A549 (cell line): ENCODE results near the gene THSD7A.

ENCODE experiments used
- ATOH8 ChIP-seq: fragments of 250-450 bp; sonication (Bioruptor Pico); IDR thresholded peaks from 2 replicates; pipeline ENCODE4 v1.5.0; 2020; ENCODE audit warnings: low read depth, mild to moderate bottlenecking, moderate library complexity
- CEBPB ChIP-seq, 2 experiments: fragments of >200 bp in 1 of 2; sonication (Bioruptor Twin) in 1 of 2; formaldehyde crosslinking in 1 of 2; IDR thresholded peaks; 2 replicates each; pipeline ENCODE4 v1.6.1; 2012 to 2016
- EP300 ChIP-seq, 2 experiments: fragments of >200 bp; sonication (Bioruptor Twin); formaldehyde crosslinking; IDR thresholded peaks; 2 replicates in 1 of 2; 3 replicates in 1 of 2; pipeline ENCODE4 v1.6.1; 2016 to 2017
- GATA3 ChIP-seq: IDR thresholded peaks from 2 replicates; pipeline ENCODE4 v1.6.1; 2012; ENCODE audit warnings: borderline replicate concordance
- JUN ChIP-seq, 2 experiments: fragments of >200 bp; sonication (Bioruptor Twin); formaldehyde crosslinking; IDR thresholded peaks; 2 replicates in 1 of 2; 3 replicates in 1 of 2; pipeline ENCODE4 v1.6.1; 2016 to 2017
- JUNB ChIP-seq: fragments of >200 bp; sonication (Bioruptor Twin); formaldehyde crosslinking; IDR thresholded peaks from 2 replicates; pipeline ENCODE4 v1.6.1; 2016
- MAFK ChIP-seq: fragments of 450-650 bp; IDR thresholded peaks from 2 replicates; pipeline ENCODE4 v1.6.1; 2014; ENCODE audit not compliant: partially characterized antibody
- NR3C1 ChIP-seq: fragments of >200 bp; sonication (Bioruptor Twin); formaldehyde crosslinking; IDR thresholded peaks from 3 replicates; pipeline ENCODE4 v1.6.1; 2017
- POLR2A ChIP-seq: IDR thresholded peaks from 2 replicates; pipeline ENCODE4 v1.6.1; 2012; ENCODE audit warnings: mild to moderate bottlenecking, low read length
- RCOR1 ChIP-seq: fragments of 150-350 bp; IDR thresholded peaks from 2 replicates; pipeline ENCODE4 v1.6.1; 2014; ENCODE audit warnings: antibody characterized with exemption, low read length, low read depth
- RFX5 ChIP-seq: fragments of 450-650 bp; IDR thresholded peaks from 2 replicates; pipeline ENCODE4 v1.7.1; 2014; ENCODE audit warnings: antibody characterized with exemption, mild to moderate bottlenecking, moderate library complexity
- TF ChIP-seq, protein P1 (sequence below): fragments of 200-600 bp; sonication (generic); IDR thresholded peaks from 2 replicates; pipeline ENCODE4 v1.6.1; 2016; ENCODE audit warnings: antibody characterized with exemption, mild to moderate bottlenecking, moderate library complexity
- TF ChIP-seq, protein P2 (sequence below): fragments of >200 bp; sonication (Bioruptor Twin); formaldehyde crosslinking; IDR thresholded peaks from 3 replicates; pipeline ENCODE4 v1.5.1; 2016
- TF ChIP-seq, protein P3 (sequence below): IDR thresholded peaks from 2 replicates; pipeline ENCODE4 v1.6.1; 2012

DNA sequence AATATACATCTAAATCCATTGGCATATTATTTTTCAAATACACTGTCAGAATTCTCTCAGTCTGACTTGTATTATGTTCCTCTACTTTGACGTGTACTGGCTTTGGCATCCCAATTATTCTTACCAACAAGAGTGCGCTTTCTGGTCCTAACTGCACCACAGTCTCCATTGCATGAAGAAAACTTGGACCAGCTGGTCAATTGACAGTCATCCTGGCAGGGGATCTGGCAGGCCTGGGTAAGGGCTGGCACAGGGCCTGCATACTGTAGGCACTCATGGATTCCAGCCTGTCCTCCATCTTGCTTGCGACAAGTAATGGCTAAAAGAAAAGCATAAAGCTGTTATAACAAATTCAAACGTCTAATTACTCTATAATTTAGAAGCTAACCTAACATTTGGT lies 384.9 kb downstream of the THSD7A start:
- TF ChIP-seq EP300 (IDR thresholded peaks at IDR 0.05) (no peak), CEBPB (IDR thresholded peaks at IDR 0.05) (no peak), MAFK (no peak), JUNB (no peak), RCOR1 (no peak), GATA3 (no peak), POLR2A (no peak), NR3C1 (no peak), RFX5 (no peak), JUN (IDR thresholded peaks at IDR 0.05) (no peak), ATOH8 (CRISPR knock-in tag) (no peak)
- TF ChIP-seq, protein P1, sequence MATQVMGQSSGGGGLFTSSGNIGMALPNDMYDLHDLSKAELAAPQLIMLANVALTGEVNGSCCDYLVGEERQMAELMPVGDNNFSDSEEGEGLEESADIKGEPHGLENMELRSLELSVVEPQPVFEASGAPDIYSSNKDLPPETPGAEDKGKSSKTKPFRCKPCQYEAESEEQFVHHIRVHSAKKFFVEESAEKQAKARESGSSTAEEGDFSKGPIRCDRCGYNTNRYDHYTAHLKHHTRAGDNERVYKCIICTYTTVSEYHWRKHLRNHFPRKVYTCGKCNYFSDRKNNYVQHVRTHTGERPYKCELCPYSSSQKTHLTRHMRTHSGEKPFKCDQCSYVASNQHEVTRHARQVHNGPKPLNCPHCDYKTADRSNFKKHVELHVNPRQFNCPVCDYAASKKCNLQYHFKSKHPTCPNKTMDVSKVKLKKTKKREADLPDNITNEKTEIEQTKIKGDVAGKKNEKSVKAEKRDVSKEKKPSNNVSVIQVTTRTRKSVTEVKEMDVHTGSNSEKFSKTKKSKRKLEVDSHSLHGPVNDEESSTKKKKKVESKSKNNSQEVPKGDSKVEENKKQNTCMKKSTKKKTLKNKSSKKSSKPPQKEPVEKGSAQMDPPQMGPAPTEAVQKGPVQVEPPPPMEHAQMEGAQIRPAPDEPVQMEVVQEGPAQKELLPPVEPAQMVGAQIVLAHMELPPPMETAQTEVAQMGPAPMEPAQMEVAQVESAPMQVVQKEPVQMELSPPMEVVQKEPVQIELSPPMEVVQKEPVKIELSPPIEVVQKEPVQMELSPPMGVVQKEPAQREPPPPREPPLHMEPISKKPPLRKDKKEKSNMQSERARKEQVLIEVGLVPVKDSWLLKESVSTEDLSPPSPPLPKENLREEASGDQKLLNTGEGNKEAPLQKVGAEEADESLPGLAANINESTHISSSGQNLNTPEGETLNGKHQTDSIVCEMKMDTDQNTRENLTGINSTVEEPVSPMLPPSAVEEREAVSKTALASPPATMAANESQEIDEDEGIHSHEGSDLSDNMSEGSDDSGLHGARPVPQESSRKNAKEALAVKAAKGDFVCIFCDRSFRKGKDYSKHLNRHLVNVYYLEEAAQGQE: no peak
- TF ChIP-seq, protein P2, sequence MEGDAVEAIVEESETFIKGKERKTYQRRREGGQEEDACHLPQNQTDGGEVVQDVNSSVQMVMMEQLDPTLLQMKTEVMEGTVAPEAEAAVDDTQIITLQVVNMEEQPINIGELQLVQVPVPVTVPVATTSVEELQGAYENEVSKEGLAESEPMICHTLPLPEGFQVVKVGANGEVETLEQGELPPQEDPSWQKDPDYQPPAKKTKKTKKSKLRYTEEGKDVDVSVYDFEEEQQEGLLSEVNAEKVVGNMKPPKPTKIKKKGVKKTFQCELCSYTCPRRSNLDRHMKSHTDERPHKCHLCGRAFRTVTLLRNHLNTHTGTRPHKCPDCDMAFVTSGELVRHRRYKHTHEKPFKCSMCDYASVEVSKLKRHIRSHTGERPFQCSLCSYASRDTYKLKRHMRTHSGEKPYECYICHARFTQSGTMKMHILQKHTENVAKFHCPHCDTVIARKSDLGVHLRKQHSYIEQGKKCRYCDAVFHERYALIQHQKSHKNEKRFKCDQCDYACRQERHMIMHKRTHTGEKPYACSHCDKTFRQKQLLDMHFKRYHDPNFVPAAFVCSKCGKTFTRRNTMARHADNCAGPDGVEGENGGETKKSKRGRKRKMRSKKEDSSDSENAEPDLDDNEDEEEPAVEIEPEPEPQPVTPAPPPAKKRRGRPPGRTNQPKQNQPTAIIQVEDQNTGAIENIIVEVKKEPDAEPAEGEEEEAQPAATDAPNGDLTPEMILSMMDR: no peak
- TF ChIP-seq, protein P3, sequence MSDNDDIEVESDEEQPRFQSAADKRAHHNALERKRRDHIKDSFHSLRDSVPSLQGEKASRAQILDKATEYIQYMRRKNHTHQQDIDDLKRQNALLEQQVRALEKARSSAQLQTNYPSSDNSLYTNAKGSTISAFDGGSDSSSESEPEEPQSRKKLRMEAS: no peak
